ENCODE measurements around the gene MED27. TPM values are rescaled to one million over a fixed set of nuclear protein-coding genes. Genes with fewer than 3 reads are reported as not detected.

The MED27 gene
- total and polyA plus RNA-seq, 2 of the 4 experiments (the other 2 are of a cell fraction), result 50.2 to 63.4 TPM

GRCh38 chr9:132099741-132100407 lies 20.2 kb upstream of the MED27 start:
- intact Hi-C loops (cut with micrococcal nuclease), result no loop called here
- Histone ChIP-seq H3K9me3 (ENCODE audit: control insufficient read depth, insufficient read depth, low read length) (peaks cover 4% of the 10 kb centered on the region; the same call in 1 of the 2 replicates), H2BK20ac (ENCODE audit: low read depth, low read length) (no peak overlapping the region), H3K4me1 (ENCODE audit: control insufficient read depth, insufficient read depth, low read length) (no peaks in the 10 kb centered on the region), H3K9ac (ENCODE audit: low read depth, low read length) (no peak overlapping the region), H2AK5ac (ENCODE audit: low read depth, low read length) (no peak overlapping the region), H2BK5ac (ENCODE audit: low read depth, low read length, poor library complexity, severe bottlenecking) (no peak overlapping the region), H4K8ac (ENCODE audit: low read depth in 2 of 2, low read length in 2 of 2) (no peak overlapping the region), H2AK9ac (replicated peaks; ENCODE audit: low read depth, low read length, poor library complexity) (no peak overlapping the region), H4K20me1 (ENCODE audit: insufficient read depth, low read length) (peaks cover 2% of the 10 kb centered on the region; the same call in 1 of the 2 replicates), H3K14ac (replicated peaks; ENCODE audit: low read depth, low read length) (no peak overlapping the region), H3K4me2 (ENCODE audit: low read depth, low read length) (no peak overlapping the region), H3K36me3 (ENCODE audit: control insufficient read depth, insufficient read depth, low read length) (no peaks in the 10 kb centered on the region), H4K91ac (ENCODE audit: insufficient read depth, low read depth, low read length) (no peak overlapping the region), H3K18ac (ENCODE audit: low read depth, low read length) (no peak overlapping the region), H2BK15ac (ENCODE audit: low read depth, low read length) (no peak overlapping the region), H3K23ac (ENCODE audit: low read depth, low read length) (no peak overlapping the region), H4K5ac (ENCODE audit: low read depth, low read length) (no peak overlapping the region), H3K4me3 (ENCODE audit: insufficient read depth, low read depth, low read length) (no peak overlapping the region), H3K27me3 (ENCODE audit: control insufficient read depth, insufficient read depth, low read length) (peaks cover 38% of the 10 kb centered on the region), H2AFZ (replicated peaks; ENCODE audit: low read length, poor library complexity) (no peak overlapping the region), H3K56ac (ENCODE audit: extremely low read depth, insufficient read depth, low read length) (no peak overlapping the region), H3K27ac (ENCODE audit: insufficient read depth, low read length) (no peak overlapping the region), H3K79me1 (ENCODE audit: low read depth in 1 of 2, low read length in 2 of 2) (no peaks in the 10 kb centered on the region), H3K4ac (ENCODE audit: low read depth, low read length) (no peak overlapping the region), H3K9me1 (ENCODE audit: insufficient read depth, low read length) (no peaks in the 10 kb centered on the region), H2BK120ac (ENCODE audit: low read depth, low read length) (no peak overlapping the region)
- TF ChIP-seq, protein P1, sequence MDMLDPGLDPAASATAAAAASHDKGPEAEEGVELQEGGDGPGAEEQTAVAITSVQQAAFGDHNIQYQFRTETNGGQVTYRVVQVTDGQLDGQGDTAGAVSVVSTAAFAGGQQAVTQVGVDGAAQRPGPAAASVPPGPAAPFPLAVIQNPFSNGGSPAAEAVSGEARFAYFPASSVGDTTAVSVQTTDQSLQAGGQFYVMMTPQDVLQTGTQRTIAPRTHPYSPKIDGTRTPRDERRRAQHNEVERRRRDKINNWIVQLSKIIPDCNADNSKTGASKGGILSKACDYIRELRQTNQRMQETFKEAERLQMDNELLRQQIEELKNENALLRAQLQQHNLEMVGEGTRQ (IDR thresholded peaks at IDR 0.05; ENCODE audit: low read depth, low read length), result no peak
- TF ChIP-seq BHLHE40 (IDR thresholded peaks at IDR 0.05; ENCODE audit: low read depth, low read length) (no peak), RFX5 (IDR thresholded peaks at IDR 0.05; ENCODE audit: low read depth, low read length) (no peak), CEBPB (IDR thresholded peaks at IDR 0.05; ENCODE audit: low read depth, low read length) (no peak), RCOR1 (IDR thresholded peaks at IDR 0.05; ENCODE audit: insufficient replicate concordance, low read length) (no peak), SMC3 (IDR thresholded peaks at IDR 0.05; ENCODE audit: low read depth, low read length) (no peak), POLR2A (IDR thresholded peaks at IDR 0.05; ENCODE audit: low read depth, low read length) (no peak), CTCF (conservative IDR thresholded peaks at IDR 0.05; ENCODE audit: low read depth, low read length) (no peak), MAZ (IDR thresholded peaks at IDR 0.05; ENCODE audit: borderline replicate concordance, low read depth, low read length) (no peak), MAFK (IDR thresholded peaks at IDR 0.05; ENCODE audit: low read depth, low read length) (no peak), ELK1 (IDR thresholded peaks at IDR 0.05; ENCODE audit: borderline replicate concordance, low read depth, low read length) (no peak), FOS (IDR thresholded peaks at IDR 0.05; ENCODE audit: low read depth, low read length) (no peak), CHD1 (IDR thresholded peaks at IDR 0.05; ENCODE audit: low read depth, low read length) (no peak), NFE2L2 (IDR thresholded peaks at IDR 0.05; ENCODE audit: low read depth, low read length) (no peak), MXI1 (IDR thresholded peaks at IDR 0.05; ENCODE audit: borderline replicate concordance, low read depth, low read length) (no peak)
- ChIA-PET CTCF (interaction anchor here (1.2 kb wide), 1 partner anchor 14 kb away, joined by 3 read pairs; no protein-coding TSS in a partner anchor), POLR2A (ENCODE audit: unreplicated experiment) (no interaction called here)
- peak; percentile 6 for DNase-seq
- BruUV-seq (replicated peaks), result no TSS peak
- dilution Hi-C loops (cut with HindIII; ENCODE audit: low sequenced_read_pairs, unreplicated experiment), result no loop called here
- ATAC-seq (ENCODE audit: low read depth), result no peak
- in situ Hi-C loops (cut with MboI; ENCODE audit: low sequenced_read_pairs), result no loop called here
- 100% methylated on average over 1 of the region's 8 CpGs; no CpG with 5 or more reads in 1 of the 2 experiments for WGBS, 2 experiments (ENCODE audit: extremely low coverage in 2 of 2, insufficient read length in 1 of 2)
